ENCODE data around the gene CHST15.

DNA sequence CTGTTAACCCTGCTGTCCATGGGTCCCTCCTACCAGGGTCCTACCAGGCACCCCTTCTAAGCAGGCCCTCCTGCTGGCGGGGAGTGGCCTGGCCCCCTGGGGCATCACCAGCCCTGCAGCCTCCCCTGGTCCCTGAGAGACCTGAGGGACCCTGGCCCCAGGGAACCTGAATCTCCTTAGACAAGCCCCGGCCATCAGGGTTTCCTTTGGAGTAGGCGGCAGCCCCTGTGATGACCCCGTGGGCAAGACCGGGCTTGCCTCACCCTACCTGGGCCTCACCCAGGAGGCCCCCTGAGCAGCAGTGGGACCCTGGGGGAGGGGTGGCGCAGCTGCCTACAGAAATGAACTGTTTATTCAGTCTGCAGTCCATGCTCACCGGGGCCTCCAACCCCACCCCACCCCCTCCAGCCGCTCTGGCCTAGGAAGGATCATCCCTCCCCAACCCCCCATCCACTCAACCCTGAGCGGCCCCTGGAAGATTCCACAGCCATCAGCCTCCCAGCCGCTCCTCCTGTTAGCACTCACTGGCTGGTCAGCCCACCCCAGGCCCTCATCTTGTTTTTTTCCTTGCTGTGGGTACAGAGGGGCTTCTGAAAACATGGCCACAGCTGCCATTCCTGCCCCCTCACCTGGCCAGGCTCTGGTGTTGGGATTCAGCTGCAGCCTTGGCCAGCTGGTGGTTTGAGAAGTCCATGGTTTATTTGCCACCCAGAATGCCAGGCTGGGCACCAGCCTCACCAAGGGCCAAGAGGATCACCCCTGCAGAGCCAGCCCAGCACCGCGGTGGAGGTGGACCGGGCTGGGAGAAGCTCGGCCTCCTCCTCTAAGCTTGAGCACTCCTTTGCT, 34.8 kb upstream of the CHST15 start:
- TF ChIP-seq, protein P1, sequence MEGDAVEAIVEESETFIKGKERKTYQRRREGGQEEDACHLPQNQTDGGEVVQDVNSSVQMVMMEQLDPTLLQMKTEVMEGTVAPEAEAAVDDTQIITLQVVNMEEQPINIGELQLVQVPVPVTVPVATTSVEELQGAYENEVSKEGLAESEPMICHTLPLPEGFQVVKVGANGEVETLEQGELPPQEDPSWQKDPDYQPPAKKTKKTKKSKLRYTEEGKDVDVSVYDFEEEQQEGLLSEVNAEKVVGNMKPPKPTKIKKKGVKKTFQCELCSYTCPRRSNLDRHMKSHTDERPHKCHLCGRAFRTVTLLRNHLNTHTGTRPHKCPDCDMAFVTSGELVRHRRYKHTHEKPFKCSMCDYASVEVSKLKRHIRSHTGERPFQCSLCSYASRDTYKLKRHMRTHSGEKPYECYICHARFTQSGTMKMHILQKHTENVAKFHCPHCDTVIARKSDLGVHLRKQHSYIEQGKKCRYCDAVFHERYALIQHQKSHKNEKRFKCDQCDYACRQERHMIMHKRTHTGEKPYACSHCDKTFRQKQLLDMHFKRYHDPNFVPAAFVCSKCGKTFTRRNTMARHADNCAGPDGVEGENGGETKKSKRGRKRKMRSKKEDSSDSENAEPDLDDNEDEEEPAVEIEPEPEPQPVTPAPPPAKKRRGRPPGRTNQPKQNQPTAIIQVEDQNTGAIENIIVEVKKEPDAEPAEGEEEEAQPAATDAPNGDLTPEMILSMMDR (IDR thresholded peaks at IDR 0.05): no peak
- no peak for TF ChIP-seq POLR2A (IDR thresholded peaks at IDR 0.05)
